Measurements from ENCODE around the gene SRA1.

DNA sequence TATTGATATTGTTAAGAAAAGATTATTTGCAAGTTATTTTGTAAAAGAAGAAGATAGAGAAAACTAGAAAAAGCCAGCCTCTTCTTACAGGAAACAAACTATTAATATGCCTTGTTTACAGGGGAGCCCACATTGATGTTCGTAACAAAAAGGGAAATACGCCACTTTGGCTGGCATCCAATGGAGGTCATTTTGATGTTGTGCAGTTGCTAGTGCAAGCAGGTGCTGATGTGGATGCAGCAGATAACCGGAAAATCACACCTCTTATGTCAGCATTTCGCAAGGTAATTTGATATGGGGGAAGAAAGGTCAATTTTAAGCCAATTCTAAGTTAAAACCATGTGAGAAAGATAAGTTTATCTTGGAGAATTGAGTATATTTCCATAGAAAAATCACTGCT is 47.4 kb downstream of the SRA1 start:
- TF ChIP-seq, protein P1, sequence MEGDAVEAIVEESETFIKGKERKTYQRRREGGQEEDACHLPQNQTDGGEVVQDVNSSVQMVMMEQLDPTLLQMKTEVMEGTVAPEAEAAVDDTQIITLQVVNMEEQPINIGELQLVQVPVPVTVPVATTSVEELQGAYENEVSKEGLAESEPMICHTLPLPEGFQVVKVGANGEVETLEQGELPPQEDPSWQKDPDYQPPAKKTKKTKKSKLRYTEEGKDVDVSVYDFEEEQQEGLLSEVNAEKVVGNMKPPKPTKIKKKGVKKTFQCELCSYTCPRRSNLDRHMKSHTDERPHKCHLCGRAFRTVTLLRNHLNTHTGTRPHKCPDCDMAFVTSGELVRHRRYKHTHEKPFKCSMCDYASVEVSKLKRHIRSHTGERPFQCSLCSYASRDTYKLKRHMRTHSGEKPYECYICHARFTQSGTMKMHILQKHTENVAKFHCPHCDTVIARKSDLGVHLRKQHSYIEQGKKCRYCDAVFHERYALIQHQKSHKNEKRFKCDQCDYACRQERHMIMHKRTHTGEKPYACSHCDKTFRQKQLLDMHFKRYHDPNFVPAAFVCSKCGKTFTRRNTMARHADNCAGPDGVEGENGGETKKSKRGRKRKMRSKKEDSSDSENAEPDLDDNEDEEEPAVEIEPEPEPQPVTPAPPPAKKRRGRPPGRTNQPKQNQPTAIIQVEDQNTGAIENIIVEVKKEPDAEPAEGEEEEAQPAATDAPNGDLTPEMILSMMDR (IDR thresholded peaks at IDR 0.05), result no peak
- TF ChIP-seq EP300 (IDR thresholded peaks at IDR 0.05) (no peak), POLR2A (IDR thresholded peaks at IDR 0.05) (no peak)
